SH-SY5Y (cell line): Measurements from ENCODE around the gene MRPL42.

ENCODE experiments used
- GATA2 ChIP-seq: IDR thresholded peaks from 2 replicates; pipeline ENCODE4 v1.6.1; 2011; ENCODE audit warnings: mild to moderate bottlenecking, low read depth, low read length
- GATA3 ChIP-seq: IDR thresholded peaks from 2 replicates; pipeline ENCODE4 v1.6.1; 2011; ENCODE audit warnings: low read depth, mild to moderate bottlenecking, low read length, moderate library complexity

- no peak for TF ChIP-seq GATA2
- TF ChIP-seq GATA3, result no peak
These were observed 74.4 kb downstream of the MRPL42 start for GRCh38 chr12:93541578-93542225.
